Erythroblast (primary cell): Measurements from ENCODE around the gene RPP38.

Source experiments
- DNase-seq, 2 experiments: peaks; one replicate each; lab custom pipeline; 2025; lab: John Stamatoyannopoulos, UW
- GATA1 ChIP-seq: IDR thresholded peaks from 2 replicates; pipeline ENCODE4 v1.6.1; 2011; ENCODE audit warnings: low read depth, mild to moderate bottlenecking, control low read depth, low read length, moderate library complexity
- POLR2A ChIP-seq: IDR thresholded peaks from 2 replicates; pipeline ENCODE4 v1.6.1; 2011; ENCODE audit warnings: mild to moderate bottlenecking, low read length

The RPP38 gene, protein sequence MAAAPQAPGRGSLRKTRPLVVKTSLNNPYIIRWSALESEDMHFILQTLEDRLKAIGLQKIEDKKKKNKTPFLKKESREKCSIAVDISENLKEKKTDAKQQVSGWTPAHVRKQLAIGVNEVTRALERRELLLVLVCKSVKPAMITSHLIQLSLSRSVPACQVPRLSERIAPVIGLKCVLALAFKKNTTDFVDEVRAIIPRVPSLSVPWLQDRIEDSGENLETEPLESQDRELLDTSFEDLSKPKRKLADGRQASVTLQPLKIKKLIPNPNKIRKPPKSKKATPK

DNA sequence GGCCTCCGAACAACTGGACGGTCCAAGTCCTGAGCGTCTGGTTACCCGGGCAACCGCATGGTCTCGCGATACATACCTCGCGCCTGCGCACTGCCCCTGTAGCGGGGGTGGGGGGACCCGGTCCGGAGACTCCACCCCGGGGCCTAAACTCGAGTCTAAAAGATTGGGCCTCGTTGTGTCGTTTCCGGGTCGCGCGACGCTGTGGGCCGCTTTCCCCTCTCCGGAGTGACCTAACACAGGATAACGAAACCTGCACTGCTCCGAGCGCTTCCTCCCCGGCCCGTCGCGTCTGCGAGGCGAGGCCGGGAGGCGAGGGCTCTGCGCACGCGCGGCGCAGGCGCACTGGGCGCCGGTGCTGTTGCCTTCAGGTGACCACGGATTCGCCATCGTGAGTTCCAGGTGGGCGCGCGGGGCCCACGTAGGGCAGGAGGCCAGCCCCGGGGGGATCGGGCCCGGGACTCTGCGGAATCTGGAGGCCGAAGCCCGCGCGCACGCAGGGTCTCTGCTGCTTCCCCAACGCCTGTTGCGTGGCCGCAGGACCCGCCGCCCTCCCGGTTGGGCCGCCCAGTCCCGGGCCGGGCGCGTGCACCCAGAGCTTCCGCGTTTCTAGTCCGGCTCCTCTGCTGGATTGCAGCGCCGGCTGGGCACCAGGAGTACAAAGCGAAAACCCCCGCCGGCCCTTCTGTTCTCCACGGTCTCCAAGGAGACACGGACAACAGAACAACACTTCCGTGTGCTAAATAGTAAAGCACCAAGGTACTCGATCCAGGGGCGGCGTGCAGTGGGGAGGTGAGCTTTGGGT lies at the start of gene RPP38:
Gene RPP38 (plus strand): TSS at position 345 of the 802 bp plus-strand sequence. CDS start 5,960 bp downstream, outside the sequence.
- peak; percentile 94 to 97 for DNase-seq
- no peak for TF ChIP-seq GATA1
- TF ChIP-seq POLR2A: peak; percentile 90

DNA sequence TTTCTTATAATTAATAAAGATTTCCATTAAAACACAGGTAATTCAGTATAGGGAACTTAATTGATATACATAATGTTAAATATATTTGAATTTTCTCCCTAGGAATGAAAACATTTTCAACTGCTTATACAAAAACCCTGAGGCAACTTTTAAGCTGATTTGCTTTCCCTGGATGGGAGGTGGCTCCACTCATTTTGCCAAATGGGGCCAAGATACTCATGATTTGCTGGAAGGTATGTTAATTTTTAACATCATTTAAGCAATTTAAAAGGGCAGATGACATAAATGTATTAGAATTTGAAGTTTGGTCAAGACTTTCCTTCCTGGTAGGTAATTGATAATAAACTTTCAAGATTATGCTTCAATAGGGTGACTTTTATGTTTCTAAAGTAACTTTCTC lies 47.6 kb upstream of the RPP38 start:
- DNase-seq: no peak
- no peak for TF ChIP-seq GATA1
- no peak for TF ChIP-seq POLR2A

DNA sequence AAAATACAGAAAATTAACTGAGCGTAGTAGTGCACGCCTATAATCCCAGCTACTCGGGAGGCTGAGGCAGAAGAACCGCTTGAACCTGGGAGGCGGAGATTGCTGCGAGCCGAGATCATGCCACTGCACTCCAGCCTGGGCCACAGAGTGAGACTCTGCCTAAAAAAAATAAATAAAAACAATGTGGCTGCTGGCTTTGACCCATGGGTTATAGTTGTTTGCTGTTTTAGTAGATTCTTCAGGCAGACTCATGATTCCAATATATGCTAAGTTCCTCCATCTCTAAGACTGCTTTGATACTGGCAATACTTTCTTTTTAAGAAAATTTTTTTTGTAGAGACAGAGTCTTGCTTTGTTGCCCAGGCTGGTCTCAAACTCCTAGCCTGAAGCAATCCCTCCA lies 45.0 kb upstream of the RPP38 start:
- DNase-seq: no peak
- TF ChIP-seq GATA1 (no peak), POLR2A (no peak)

GRCh38 chr10:15053061-15053460 lies 44.1 kb upstream of the RPP38 start:
- no peak for DNase-seq
- TF ChIP-seq POLR2A: no peak
- TF ChIP-seq GATA1: no peak

DNA sequence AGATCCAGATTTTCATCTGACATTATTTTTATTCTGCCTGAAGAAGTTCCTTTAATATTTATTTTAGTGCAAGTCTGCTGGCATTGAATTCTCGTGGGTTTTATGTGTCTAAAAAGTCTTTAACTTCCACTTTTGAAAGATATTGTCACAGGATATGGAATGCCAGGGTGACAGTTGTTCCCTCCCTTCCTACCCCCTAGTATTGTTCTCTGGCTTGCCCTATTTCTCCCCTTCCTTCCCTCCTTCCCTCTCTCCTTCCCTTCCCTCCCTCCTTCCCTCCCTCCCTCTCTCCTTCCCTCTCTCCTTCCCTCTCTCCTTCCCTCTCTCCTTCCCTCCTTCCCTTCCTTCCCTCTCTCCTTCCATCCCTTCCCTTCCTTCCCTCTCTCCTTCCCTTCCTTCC lies 38.5 kb upstream of the RPP38 start:
- DNase-seq: no peak
- TF ChIP-seq POLR2A (no peak), GATA1 (no peak)

- no peak for DNase-seq
- no peak for TF ChIP-seq GATA1
- no peak for TF ChIP-seq POLR2A
Measured at GRCh38 chr10:15059914-15060313, 37.2 kb upstream of the RPP38 start.

DNA sequence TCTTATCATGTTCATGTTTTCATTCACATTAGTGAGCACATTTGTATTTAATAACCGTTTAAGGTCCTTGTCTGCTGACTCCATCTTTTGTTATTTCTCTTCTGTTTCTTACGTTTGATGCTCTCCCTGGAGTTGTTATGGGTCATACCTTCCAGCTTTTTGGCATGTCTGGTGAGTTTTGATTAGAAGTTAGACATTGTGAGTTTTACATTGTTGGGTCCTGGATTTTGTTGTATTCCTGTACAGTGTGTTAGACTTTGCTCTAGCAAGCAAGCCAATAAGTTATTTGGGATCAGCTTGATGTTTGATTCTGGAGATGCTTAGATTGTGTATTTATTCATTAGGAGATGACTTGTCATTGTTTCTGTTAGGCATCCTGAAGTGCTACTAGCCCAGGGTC lies 36.5 kb upstream of the RPP38 start:
- no peak for TF ChIP-seq POLR2A

DNA sequence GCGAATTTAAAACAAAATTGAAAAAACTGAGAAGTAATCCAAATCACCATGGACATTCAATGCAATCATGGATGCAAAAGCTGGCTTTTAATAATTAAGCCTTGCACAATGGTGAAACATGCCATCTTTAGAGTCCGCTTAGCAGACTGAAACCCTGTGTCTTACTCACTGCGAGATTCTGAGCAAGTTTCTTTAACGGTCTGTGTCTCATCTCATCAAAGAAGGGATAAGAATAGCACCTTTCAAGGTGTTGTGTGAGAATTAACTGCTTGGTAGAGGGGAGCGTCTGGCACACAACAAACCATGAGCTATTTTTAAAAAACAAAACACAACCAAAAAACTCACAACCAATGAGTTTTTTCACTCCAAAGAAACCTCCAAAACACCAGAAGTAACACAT lies 30.0 kb upstream of the RPP38 start:
- TF ChIP-seq POLR2A: no peak
- TF ChIP-seq GATA1: no peak
- no peak for DNase-seq

More for the DNA sequence above, 36.5 kb upstream of the RPP38 start:
- no peak for DNase-seq

DNA sequence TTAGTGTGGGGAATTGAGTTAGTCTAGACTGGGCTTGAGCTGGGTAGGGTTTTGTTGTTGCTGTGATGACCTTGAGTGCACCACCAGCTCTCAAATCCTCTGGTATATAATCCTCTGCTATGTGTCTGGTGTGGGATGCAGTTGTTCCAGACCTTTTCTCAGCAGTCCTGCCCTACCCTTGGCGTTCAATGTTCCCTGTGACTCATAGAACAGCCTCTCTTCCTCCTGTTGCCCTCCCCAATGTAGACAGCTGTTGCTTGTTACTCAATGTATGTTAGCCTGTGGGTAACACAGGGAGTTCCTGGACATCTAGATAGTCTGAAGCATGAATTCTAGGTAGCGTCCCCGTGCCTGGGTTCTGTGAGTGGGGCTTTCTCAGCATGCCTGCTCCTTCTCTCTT lies 28.4 kb upstream of the RPP38 start:
- no peak for DNase-seq
- TF ChIP-seq GATA1 (no peak), POLR2A (no peak)

DNA sequence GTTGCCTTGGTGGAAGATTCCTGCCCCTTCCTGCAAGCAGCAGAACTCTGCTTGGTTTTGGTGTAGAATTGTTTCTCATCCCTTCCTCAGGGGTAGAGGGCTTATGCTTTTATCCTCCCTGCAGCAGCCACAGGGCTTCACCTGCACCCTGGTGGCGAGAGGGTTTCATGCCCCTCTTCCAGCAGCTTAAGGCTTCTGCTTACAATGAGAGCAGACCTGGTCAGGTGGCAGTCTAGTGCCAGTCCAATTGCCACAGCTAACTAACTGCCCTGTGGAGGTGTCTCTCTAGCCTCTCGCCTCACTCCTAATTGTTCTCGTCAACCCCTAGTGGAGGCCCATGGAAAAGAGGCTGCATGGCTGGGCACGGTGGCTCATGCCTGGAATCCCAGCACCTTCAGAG lies 27.9 kb upstream of the RPP38 start:
- TF ChIP-seq POLR2A (no peak), GATA1 (no peak)

DNA sequence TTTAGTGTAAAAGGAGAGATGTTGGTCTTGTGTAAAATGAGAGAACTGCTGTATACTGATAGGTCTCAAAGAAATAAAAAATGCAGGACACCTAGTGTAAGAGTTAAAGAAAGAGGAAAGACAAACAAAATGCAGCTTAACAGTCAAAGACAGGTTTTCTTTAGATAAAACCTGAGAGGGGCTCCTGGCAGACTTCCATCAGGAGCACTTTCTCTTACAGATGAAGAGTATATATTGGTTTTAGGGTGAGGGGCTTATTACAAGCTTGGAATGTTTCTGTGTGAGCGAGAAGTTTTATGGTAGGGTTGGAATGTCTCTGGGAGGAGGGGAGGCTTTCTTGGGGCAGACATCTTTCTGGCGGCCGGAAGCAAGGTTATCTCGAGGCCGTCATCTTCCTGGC lies 24.8 kb upstream of the RPP38 start:
- no peak for DNase-seq
- TF ChIP-seq GATA1 (no peak), POLR2A (no peak)

More for the DNA sequence above, 27.9 kb upstream of the RPP38 start:
- DNase-seq: no peak

GRCh38 chr10:15075421-15075820 lies 21.7 kb upstream of the RPP38 start:
- TF ChIP-seq GATA1: no peak
- TF ChIP-seq POLR2A: no peak
- no peak for DNase-seq

- no peak for TF ChIP-seq POLR2A
- no peak for TF ChIP-seq GATA1
- no peak for DNase-seq
Measured at GRCh38 chr10:15083674-15084501, 13.3 kb upstream of the RPP38 start.
